SK-N-MC (cell line): Measurements from ENCODE around the gene MYO7A.
A peak's percentile ranks its signal among the peaks of the same experiment; 100 is the strongest.

ENCODE experiments used
- DNase-seq: peaks from one replicate; pipeline ENCODE4 v3.0.0-alpha.2; 2011; ENCODE audit warnings: low read depth, low spot score
- H3K27ac ChIP-seq: fragments of 200-600 bp; sonication (generic); 2 replicates; pipeline ENCODE4 v1.5.1; 2016; ENCODE audit warnings: mixed run types
- H3K36me3 ChIP-seq: fragments of 200-600 bp; sonication (generic); 2 replicates; pipeline ENCODE4 v1.6.1; 2017; ENCODE audit warnings: antibody characterized with exemption, low read length, mixed read lengths; ENCODE audit not compliant: insufficient read depth
- H3K4me3 ChIP-seq: fragments of 200-600 bp; sonication (generic); 2 replicates; pipeline ENCODE4 v1.5.1; 2016
- H3K9ac ChIP-seq: fragments of 200-600 bp; sonication (generic); 2 replicates; pipeline ENCODE4 v1.8.0; 2017; ENCODE audit warnings: mixed run types, mixed read lengths; ENCODE audit not compliant: insufficient read length
- H3K9me3 ChIP-seq: fragments of 200-600 bp; sonication (generic); 2 replicates; pipeline ENCODE4 v1.6.1; 2017; ENCODE audit warnings: low read depth, mild to moderate bottlenecking, antibody characterized with exemption, low read length, moderate library complexity, mixed read lengths
- EZH2 ChIP-seq: fragments of 200-600 bp; sonication (generic); IDR thresholded peaks from one replicate; pipeline ENCODE4 v1.6.1; 2017; ENCODE audit warnings: antibody characterized with exemption
- FOXP2 ChIP-seq: optimal IDR thresholded peaks from 2 replicates; pipeline ENCODE3; 2011; ENCODE audit warnings: mild to moderate bottlenecking, moderate library complexity; ENCODE audit not compliant: insufficient read depth; ENCODE audit errors: extremely low read length, control extremely low read depth
- POLR2AphosphoS5 ChIP-seq: IDR thresholded peaks from 2 replicates; pipeline ENCODE4 v1.6.1; 2012; ENCODE audit warnings: mild to moderate bottlenecking, low read depth, low read length, borderline replicate concordance

Gene MYO7A

GRCh38 chr11:77183431-77183984 is 55.5 kb downstream of the MYO7A start:
- Histone ChIP-seq H3K9me3 (no peaks in the 10 kb centered on the region), H3K27ac (no peak overlapping the region), H3K9ac (no peak overlapping the region), H3K36me3 (no peaks in the 10 kb centered on the region), H3K4me3 (no peak overlapping the region)
- DNase-seq, result no peak
- no peak for TF ChIP-seq POLR2AphosphoS5
- TF ChIP-seq EZH2, result no peak

- Histone ChIP-seq H3K9ac (no peak overlapping the region), H3K36me3 (no peaks in the 10 kb centered on the region), H3K4me3 (no peak overlapping the region), H3K9me3 (no peaks in the 10 kb centered on the region), H3K27ac (no peak overlapping the region)
- no peak for DNase-seq
- TF ChIP-seq FOXP2 (no peak), POLR2AphosphoS5 (no peak), EZH2 (no peak)
Observed at GRCh38 chr11:77184136-77184860, 56.3 kb downstream of the MYO7A start.

- Histone ChIP-seq H3K9ac (no peak overlapping the region), H3K27ac (no peak overlapping the region), H3K36me3 (no peaks in the 10 kb centered on the region), H3K4me3 (no peak overlapping the region), H3K9me3 (no peaks in the 10 kb centered on the region)
- no peak for DNase-seq
- TF ChIP-seq POLR2AphosphoS5, result no peak
- no peak for TF ChIP-seq FOXP2
- no peak for TF ChIP-seq EZH2
Observed at GRCh38 chr11:77186302-77186701, 58.3 kb downstream of the MYO7A start.

- no peak for DNase-seq
- TF ChIP-seq POLR2AphosphoS5, result no peak
- TF ChIP-seq FOXP2, result no peak
- TF ChIP-seq EZH2, result no peak
- no peak overlapping the region for H3K27ac ChIP-seq
- H3K9ac ChIP-seq, result no peak overlapping the region
- H3K4me3 ChIP-seq, result no peak overlapping the region
- H3K36me3 ChIP-seq, result no peaks in the 10 kb centered on the region
- no peaks in the 10 kb centered on the region for H3K9me3 ChIP-seq
Observed at GRCh38 chr11:77187111-77187750, 59.2 kb downstream of the MYO7A start.

- TF ChIP-seq POLR2AphosphoS5, result no peak
- no peak for TF ChIP-seq FOXP2
- TF ChIP-seq EZH2, result no peak
- DNase-seq, result peak; percentile 37
Observed at GRCh38 chr11:77187776-77188632, 60.0 kb downstream of the MYO7A start.

GRCh38 chr11:77188633-77189491 is 60.8 kb downstream of the MYO7A start:
- Histone ChIP-seq H3K27ac (no peak overlapping the region), H3K36me3 (no peaks in the 10 kb centered on the region), H3K4me3 (no peak overlapping the region), H3K9me3 (no peaks in the 10 kb centered on the region), H3K9ac (no peak overlapping the region)
- TF ChIP-seq FOXP2 (no peak), POLR2AphosphoS5 (no peak), EZH2 (no peak)
- no peak for DNase-seq

More at GRCh38 chr11:77187776-77188632, 60.0 kb downstream of the MYO7A start:
- H3K36me3 ChIP-seq, result no peaks in the 10 kb centered on the region
- H3K27ac ChIP-seq, result no peak overlapping the region
- H3K4me3 ChIP-seq, result no peak overlapping the region
- H3K9ac ChIP-seq, result no peak overlapping the region
- H3K9me3 ChIP-seq, result no peaks in the 10 kb centered on the region

GRCh38 chr11:77189588-77190210 is 61.7 kb downstream of the MYO7A start:
- no peak for DNase-seq
- TF ChIP-seq FOXP2 (no peak), POLR2AphosphoS5 (no peak), EZH2 (no peak)
- H3K27ac ChIP-seq, result no peak overlapping the region
- no peaks in the 10 kb centered on the region for H3K36me3 ChIP-seq
- H3K9me3 ChIP-seq, result no peaks in the 10 kb centered on the region
- no peak overlapping the region for H3K9ac ChIP-seq
- H3K4me3 ChIP-seq, result no peak overlapping the region
